GM18907 (cell line): ENCODE results near the gene NDUFS2.

ENCODE experiments used
- ATAC-seq: cut with Tn5 transposase; IDR thresholded peaks from one replicate; pipeline ENCODE4 v1.9.1; 2021; ENCODE audit warnings: mild to moderate bottlenecking, moderate library complexity; ENCODE audit not compliant: unreplicated experiment

NDUFS2 gene

DNA sequence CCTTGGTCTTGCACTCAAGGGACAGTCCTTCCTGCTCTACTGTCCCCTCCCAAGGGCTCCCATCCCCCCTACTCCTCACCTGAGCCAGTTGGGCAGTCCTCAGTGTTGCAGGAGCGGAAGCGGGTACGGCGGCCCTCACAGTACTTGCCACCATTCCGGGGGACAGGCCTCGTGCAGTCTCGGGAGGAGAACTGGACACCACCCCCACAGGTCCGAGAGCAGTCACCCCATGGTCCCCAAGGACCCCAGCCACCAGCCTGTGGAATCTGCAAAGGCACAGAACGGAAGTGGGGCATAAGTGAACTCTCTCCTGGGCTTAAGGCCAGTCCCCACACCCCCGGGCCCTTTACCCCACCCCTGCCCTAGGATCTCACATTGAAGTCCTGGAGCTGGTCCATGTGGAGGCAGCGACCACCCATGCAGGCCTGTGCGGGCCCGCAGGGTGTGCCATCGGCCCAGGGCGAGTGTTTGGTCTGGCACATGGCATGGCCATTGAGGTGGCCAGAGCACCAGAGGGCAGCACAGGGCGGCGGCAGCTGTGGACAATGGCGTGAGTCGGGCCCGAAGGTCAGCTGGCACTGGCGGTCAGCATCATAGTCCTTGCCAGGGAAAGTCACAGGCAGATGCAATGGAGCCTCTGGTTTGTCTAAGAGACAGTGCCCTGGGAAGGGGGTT is 8.5 kb upstream of the NDUFS2 start:
- no peak for ATAC-seq

DNA sequence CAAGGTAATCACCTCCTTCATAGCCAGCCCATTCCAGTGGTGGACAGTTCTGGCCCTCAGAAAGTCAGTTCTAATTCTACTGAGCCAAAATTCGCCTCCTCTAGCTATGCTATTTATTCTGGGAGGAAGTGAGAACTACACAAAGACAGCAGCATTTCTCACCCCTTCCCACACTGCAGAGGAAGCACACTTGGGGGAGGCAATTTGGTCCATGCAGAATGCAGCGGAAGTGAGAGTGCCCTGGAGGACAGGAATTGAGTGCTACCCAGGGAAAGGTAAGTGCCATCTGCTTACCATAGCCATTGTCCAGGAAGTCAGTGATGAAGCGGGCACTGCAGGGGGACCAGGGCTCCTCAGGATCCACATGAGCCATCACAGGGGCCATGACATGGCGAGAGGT is 7.0 kb upstream of the NDUFS2 start:
- ATAC-seq, result no peak

DNA sequence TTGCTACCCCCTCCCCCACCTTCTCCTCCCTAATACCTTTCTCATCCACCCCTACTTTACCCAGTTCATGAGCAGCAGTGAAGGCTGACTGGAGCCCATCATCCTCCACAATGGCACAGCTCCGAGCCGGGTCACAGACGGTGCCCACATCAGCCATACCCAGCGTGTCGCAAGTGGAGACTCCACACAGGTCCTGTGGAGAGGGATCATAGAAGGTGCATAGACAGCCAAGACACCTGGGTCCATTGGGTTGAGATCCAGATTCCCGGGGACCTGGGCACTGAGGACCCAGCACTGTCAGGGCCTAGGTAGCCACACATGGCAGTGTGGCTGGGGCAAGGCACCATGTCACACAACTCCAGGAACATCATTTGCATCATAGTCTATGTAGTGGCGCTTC is 6.1 kb upstream of the NDUFS2 start:
- ATAC-seq, result no peak

DNA sequence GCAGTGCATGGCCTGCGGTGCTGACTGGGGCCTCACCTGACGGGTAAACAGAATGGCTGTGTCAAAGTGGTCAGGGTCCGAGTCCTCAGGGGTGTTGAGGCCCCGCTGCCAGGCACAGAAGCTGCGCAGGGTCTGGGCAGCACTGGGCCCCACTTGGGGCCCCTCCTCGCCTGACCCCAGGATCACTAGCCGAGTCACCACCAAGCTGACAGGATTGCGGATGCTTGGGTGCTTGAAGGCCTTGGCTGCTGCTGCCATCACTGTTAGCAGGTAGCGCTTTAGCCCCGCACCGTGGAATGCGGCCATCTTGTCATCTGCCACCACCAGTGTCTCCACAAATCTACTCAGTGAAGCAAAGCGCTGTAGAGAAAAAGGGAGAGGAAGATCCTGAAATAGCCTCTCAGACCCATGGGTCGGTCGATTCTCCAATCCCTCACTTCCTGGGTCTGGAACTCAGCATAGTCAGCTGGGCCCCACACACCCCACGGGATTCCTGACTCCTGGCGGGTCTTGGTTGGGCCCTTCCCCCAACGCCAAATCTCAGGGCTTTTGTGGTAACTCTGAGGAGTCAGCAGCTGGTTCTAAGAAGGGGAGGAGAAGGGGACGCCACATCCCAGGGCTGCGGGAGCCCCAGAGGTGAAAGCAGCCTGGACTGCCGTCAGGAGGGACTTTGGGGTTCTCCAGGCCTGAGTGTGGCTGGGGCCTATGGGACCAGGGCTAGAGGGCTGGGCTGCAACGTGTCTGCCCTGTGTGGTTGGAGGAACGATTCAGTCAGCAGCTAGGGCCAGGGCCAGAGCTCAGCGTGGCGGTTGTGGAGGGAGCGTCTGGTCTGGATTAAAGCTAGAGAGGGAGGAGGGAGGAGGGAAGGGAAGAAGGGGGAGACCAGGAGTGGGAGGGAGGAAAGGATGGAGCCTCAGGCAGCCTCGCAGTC is 5.4 kb upstream of the NDUFS2 start:
- ATAC-seq, result no peak

DNA sequence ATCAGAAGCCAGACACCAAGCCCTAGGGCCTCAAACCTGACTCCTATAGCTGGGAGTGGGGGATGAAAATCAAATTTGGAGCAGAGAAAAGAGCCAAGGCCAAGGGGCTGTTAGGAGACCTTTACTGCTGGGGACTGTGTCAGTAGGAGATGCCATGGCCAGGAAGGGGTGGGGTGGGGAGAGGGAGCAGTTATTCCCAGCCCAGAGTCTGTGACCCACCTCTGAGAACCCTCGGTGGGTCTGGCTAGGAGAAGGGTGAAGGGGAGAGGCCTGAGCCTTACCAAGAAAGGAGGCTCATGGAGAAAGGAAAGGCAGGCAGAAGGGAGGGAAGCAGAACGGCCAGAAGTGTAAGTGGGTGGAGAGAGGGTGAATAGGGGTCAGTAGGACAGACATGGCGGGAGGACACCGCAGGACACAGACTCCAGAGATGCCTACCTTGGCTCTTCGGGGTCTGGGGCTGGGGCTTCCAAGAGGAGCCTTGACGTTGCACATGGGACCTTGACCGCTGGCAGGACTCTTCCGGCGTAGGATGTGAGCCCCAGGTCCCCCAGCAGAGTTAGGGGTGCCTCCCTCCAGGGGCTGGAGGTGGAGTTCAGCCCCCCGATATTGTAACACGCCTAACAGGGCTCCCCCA is 4.5 kb upstream of the NDUFS2 start:
- no peak for ATAC-seq

DNA sequence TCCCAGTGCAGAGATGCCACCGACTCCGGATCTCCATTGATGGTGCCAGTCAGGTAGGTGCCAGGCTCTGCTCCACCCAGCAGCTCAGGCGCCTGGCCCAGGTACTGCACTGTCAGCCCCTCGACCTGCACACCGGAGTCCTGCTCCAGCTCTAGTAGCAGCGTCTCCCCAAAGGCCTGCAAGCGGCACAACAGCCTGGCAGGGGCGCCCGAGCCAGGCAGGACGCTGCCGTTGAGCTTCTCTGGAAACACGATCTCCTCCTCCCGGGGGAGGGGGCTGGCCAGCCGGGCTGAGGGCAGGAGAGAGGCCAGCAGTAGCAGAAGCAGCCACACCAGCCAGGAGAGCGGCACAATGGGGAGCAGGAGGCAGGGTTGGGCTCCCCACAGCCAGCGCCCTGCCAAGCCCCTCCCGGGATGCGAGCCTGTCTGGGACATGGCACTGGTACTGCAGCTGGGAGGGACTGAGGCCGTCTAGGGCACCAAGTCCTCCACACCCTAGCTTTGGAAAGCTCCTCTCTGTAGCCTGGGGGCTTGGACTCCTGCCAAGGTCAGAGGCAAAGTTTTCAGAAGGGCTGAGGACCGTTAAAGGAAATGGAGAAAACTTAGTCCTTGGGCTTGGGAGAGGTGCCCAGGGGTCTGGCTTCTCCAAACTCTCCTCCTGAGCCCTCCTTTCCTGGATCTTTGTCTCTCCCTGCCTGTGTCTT is 3.8 kb upstream of the NDUFS2 start:
- no peak for ATAC-seq

DNA sequence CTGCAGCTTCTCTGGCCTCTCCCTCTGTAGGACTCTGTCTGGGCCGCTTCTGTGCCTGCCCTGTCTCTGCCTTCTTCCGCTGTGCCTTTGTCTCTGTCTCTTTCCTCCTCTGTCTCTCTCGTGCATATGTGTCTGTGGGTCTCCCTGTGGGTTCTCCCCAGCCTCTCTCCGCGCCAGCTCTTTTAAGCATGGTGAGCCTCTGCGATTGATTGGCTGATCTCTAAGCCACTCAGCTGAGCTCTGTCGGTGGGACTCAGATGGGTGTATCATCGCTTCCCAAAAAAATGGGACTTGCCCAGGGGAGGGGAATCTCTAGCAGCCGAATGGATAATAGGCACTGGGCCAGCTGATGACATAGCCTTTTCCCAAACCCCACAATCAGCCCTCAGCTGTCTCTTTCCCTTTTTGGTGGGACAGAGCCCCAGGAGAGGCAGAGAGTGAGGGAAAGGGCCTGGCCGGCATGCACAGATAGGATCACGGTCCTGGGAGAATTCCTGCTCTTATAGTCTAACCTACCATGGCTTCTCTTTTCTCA is 3.2 kb upstream of the NDUFS2 start, which contains the start of gene ADAMTS4:
Gene ADAMTS4 (minus strand): TSS at position 158 of the 535 bp plus-strand sequence. CDS start 427 bp downstream, outside the sequence.
- no peak for ATAC-seq

DNA sequence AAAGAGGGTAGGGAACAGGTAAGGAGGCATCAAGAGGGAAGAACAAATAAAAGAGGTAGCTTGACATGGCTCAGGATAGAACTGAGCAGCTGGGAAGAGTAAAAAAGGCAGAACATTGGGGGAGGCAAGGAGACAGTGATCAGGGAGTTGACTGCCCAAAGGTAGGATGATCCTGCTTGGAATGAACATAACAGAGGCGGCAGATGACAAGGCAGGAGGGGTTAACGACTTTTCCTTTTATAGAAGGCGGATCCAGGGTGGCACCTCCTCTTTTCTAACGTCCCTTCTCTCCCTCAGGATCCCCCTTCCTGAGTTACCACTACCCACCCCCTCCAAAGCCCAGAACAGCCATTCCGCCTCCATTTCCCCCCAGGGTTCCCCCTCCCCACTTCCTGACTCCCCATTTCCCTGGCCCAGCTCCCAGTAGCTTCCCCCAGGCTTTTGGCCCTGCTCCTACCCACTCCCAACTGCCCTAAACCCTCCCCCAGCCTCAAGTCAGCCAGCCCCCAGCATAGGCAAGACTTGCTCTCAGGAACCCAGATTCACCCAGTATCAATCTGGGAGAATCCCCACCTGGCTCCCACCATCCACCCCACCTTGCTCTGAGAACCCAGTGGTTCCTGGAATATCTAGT is 2.5 kb upstream of the NDUFS2 start:
- no peak for ATAC-seq

DNA sequence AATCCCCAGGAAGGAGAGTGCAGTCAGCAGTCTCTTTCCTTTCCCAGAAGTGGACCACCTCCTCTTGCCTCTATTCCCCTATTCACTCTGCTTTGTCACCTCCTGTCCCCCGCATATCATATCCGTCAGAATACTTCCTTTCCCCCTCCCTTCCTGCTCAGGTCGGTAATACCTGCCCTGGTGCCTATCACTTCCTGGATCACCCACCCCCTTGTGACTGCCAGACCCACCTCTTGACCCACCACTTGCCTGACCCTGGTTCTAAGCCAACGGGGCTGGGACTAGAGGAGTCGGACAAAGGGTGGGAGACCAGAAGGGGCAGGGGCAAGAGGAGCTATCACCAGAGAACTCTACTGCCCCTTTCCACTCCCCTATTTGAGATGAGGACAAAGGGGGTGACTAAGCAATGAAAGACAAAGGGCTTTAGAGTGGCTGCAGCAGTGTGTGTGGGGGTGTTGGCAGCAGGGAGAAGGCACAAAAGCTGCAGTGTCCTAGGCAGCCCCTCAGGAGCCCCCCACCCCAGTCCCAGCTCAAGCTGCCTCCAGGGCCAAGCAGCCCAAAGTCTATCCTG is 1.7 kb upstream of the NDUFS2 start:
- ATAC-seq, result no peak

DNA sequence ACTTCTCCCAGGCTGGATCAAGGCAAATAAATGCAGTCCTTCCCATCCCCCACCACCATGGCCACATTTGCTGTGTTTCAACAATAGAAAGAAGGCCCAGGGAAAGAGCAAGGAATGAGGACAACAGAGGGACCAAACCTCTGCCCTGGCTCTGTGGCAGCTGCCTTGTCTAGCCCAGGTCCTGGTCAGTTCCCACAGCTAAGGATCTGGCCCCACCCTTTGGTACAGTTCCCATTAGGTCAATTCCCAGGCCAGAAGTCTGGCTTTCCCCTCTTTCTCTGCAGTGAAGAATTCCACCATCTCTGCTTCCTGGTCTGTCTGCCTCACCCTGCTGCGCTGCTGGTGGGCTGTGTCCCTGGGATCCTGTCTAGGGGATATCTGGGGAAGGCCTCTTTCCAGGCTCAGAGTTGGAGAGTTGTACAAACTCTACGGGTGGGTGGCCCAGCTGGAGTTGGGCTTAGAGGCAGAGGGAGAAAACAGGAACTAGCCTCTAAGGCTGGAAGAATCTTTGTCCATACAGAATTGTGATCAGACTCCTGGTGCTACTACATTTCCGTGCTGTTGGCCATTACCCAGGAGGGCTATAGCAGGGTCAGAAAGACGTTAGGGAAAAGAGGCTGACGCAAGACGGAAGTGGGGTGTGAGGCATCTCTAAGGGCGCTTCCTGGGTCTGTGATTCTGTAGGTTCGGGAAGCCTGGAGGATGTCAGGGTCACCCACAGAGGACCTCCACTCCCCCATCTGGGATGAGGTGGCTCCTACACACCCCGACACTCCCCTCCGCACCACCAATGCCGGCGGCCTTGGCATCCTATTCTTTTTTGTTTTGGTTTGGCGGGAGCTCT is 953 bp upstream of the NDUFS2 start:
- ATAC-seq, result no peak

DNA sequence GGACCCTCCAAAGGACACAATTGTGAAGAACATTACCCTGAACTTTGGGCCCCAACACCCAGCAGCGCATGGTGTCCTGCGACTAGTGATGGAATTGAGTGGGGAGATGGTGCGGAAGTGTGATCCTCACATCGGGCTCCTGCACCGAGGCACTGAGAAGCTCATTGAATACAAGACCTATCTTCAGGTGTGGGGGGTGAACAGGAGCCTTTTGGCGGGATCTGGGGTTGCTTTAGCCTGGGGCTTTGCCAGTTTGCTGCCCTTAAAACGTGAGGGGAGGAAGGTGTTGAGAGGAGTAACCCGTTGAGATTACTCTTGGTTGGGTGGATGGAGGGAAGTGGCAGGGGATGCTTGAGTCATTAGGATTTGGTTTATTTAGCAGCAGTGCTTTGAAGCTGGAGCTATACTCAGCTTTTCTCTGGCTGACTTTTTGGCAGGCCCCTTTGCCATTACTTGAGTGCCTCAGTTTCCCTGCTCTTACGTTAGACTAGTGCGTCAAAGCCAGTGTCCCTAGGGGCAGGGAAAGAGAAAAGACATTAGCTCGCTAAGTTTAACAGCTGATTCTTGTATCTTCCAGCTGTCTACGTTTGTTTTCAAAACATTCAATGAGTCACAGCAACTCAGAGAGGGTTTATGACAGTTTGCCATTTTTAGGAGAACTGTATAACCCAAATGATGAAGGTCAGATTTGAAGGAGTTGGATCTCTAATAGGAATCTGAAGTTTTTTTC is 4.4 kb downstream of the NDUFS2 start:
- ATAC-seq, result no peak

DNA sequence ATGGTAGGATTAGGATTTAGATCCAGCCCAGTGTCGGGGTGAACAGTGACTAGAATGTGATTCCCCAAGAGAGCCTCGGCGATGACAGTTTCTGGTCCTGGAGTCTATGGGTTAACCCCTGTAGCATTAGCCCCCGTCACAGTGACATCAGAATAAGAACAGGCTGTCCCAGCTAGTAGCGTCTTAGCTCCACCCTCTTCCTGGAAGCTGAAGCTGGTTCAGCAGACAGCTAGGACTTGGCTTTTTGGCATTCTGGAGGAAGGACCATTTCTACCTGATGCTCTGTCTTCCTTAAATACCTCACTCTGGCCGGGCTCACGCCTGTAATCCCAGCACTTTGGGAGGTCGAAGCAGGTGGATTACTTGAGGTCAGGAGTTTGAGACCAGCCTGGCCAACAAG is 5.0 kb downstream of the NDUFS2 start:
- no peak for ATAC-seq

DNA sequence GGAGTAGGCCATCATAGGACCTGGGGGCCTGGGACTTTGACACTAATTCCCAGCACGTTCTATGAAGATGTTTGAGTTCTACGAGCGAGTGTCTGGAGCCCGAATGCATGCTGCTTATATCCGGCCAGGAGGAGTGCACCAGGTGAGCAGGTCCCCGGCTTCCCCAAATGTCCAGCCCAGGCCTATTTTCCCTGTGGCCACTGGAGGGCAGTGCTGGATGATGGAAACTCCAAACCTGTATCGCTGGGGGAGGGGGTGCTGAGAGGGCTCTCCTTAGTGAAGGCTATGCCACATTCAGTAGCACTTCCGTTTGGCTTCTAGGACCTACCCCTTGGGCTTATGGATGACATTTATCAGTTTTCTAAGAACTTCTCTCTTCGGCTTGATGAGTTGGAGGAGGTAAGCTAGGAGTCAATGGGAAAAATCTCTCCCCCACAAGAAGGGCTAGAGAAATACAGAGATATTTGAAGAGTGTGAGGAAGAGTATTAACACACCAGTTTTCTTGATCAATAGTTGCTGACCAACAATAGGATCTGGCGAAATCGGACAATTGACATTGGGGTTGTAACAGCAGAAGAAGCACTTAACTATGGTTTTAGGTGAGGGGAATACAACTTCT is 7.7 kb downstream of the NDUFS2 start:
- ATAC-seq, result peak; percentile 74

DNA sequence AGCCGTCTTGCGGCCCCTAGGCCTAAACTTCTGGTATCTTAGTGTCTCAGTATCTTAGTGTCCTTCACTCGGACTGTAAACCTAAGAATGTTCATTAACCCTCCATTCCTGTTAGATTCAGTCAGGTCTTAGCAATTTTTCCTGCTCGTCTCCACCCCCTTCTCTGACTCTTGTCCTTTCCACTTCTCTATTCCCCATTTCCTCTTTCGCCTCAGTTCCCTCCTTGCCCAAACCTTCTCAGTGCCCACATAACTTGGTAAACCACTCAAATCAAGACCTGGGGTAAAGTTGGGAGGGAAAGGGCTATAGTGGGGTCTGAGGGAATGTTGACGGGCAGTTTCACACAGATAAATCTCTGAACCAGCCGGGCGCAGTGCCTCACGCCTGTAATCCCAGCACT is 12.2 kb downstream of the NDUFS2 start:
- no peak for ATAC-seq

DNA sequence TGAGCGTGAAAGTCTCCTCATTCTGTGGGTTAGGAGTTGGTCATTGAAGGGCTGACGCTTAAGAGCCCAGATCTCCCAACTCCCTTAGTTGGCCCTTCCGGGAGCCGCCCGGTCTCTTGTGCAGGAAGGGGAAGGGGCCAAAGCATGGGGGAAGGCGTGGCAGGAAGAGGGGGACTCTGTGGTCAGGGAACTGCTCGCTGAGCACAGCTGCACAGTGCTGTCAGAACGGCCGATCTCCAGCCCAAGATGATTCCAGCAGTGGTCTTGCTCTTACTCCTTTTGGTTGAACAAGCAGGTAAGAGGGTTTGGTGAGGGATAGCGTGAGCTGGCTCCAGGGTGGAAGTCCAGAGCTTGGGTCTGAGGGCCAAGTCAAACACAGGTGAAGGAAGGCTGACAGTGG is 12.9 kb downstream of the NDUFS2 start, which contains the start of gene FCER1G:
Gene FCER1G (plus strand): TSS at position 220 of the 400 bp plus-strand sequence. CDS start 27 bp downstream, at position 247.
- ATAC-seq, result no peak

DNA sequence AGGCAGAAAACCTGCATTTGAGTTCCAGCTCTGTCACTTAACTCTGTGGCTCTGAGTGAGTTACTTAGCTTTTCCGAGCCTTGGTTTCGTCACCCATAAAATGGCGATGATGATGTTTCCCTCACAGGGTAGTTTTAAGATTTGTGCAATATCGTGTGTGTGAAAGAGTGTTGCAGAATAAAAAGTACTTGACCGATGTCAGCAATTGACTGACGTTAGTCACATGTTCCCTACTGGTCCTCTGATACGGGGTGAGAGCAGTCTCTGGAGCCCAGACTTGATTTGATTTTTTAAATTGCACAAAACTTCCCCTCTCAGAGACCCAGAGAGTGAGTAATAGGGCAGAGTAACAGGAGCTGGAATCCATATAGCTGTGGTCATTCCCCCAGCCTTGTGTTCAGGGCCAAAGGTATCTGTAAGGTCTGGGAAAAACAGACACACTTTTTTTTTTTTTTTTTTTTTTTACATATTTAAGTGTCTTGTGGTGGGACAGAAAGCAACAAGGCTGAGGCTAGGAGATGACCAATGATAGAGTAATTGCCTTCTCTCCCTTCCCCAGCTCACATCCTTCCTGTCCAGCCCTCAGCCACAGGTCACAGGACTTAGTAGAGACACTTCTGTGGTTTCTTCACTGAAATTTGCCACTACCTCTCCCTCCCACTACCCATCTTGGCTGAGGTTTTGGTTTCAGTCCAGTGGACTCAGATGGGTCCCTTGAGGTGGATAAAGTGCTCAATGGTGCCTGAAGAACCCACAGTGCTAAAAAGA is 15.0 kb downstream of the NDUFS2 start:
- peak; percentile 84 for ATAC-seq

DNA sequence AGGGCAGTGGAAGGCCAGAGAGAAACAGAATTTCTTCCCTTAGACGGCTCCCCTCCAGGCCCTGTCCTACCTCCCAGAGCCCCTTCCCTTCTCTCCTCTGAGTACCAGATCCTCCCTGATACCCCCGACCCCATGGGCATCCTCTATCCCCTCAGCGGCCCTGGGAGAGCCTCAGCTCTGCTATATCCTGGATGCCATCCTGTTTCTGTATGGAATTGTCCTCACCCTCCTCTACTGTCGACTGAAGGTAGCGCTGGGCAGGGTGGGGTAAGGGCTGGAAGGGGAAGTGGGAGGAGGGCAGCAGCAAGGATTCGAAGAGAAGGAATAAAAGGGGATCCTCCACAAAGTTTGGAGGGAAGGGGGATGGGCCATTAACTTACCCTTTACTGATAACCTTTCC is 15.7 kb downstream of the NDUFS2 start:
- peak; percentile 1 for ATAC-seq
